Vagina (tissue), 2 donors: Measurements from ENCODE around the gene NSMCE1. TPM values are rescaled to one million over a fixed set of nuclear protein-coding genes. Genes with fewer than 3 reads are reported as not detected.

Experiments used
- DNase-seq, 2 donors: peaks; one replicate each; pipeline ENCODE4 v3.0.0-alpha.2; 2017; ENCODE audit errors: extremely low spot score in 2 of 2
- H3K27ac ChIP-seq: fragments of 200-600 bp; sonication (generic); one replicate; pipeline ENCODE4 v1.5.1; 2019
- H3K27me3 ChIP-seq: fragments of 200-600 bp; sonication (generic); one replicate; pipeline ENCODE4 v1.5.1; 2019
- H3K36me3 ChIP-seq, 2 donors: fragments of 200-600 bp; sonication (generic); one replicate each; pipeline ENCODE4 v1.5.1; 2017 to 2019
- H3K4me1 ChIP-seq: fragments of 200-600 bp; sonication (generic); one replicate; pipeline ENCODE4 v1.5.1; 2019
- H3K4me3 ChIP-seq, 2 donors: fragments of 200-600 bp; sonication (generic); 1 replicate in 1 of 2; 2 replicates in 1 of 2; pipeline ENCODE4 v1.5.1; 2016 to 2019
- H3K9me3 ChIP-seq: fragments of 200-600 bp; sonication (generic); one replicate; pipeline ENCODE4 v1.5.1; 2019
- POLR2A ChIP-seq, 2 donors: fragments of 450-650 bp; IDR thresholded peaks; one replicate each; pipeline ENCODE4 v1.6.1; 2017; ENCODE audit warnings: antibody characterized with exemption in 2 of 2, mild to moderate bottlenecking in 2 of 2, moderate library complexity in 2 of 2
- POLR2AphosphoS5 ChIP-seq, 2 donors: sonication (generic); formaldehyde crosslinking; IDR thresholded peaks; one replicate each; pipeline ENCODE4 v1.9.0; 2017; ENCODE audit warnings: antibody characterized with exemption in 2 of 2, mild to moderate bottlenecking in 2 of 2, low read depth in 1 of 2; ENCODE audit not compliant: insufficient read depth in 1 of 2
- intact Hi-C: fragments of 100-400 bp; cut with DNase I; formaldehyde crosslinking; loops from one replicate; pipeline ENCODE4 v1.15.1; 2023
- total RNA-seq: library from RNA; depleted of rRNA; stranded (reverse); fragments of >200 nt; gene quantifications from one replicate; pipeline ENCODE4 v1.2.3, GENCODE V29; 2016
- TF ChIP-seq, protein P1 (sequence below), 3 experiments: fragments of 450-650 bp in 2 of 3; fragments of 200-600 bp in 1 of 3; sonication (generic) in 1 of 3; IDR thresholded peaks; one replicate each; pipeline ENCODE4 v1.5.1; 2017 to 2019; ENCODE audit warnings: antibody characterized with exemption in 3 of 3, mild to moderate bottlenecking in 2 of 3, moderate library complexity in 2 of 3

Gene NSMCE1
- total RNA-seq, 1 donor from 2014 or later: 24.6 TPM

DNA sequence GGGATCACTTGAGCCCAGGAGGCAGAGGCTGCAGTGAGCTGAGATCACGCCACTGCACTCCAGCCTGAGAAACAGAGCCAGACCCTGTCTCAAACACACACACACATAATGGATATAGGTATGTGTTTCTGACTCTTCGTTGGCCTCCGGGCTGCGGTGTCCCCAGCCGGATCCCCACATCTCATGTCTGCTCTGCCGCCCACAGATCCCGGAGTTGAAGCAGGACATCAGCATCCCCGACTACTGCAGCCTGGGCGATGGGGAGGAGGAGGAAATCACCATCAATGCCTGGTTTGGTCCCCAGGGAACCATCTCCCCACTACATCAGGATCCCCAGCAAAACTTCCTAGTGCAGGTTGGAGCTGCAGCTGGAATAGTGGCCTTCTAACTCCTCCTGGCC is 49.8 kb downstream of the NSMCE1 start:
- Histone ChIP-seq H3K27ac (no peak overlapping the region), H3K9me3 (no peaks in the 10 kb centered on the region), H3K4me3 (no peak overlapping the region), H3K36me3 (peaks cover 0 to 10% of the 10 kb centered on the region in 2 donors), H3K4me1 (peaks cover 17% of the 10 kb centered on the region), H3K27me3 (no peaks in the 10 kb centered on the region)
- DNase-seq: no peak
- intact Hi-C loops: no loop called here
- no peak for TF ChIP-seq POLR2AphosphoS5 (IDR thresholded peaks at IDR 0.05; ENCODE audit: insufficient read depth in 1 of 2, low read depth in 1 of 2)
- TF ChIP-seq, protein P1, sequence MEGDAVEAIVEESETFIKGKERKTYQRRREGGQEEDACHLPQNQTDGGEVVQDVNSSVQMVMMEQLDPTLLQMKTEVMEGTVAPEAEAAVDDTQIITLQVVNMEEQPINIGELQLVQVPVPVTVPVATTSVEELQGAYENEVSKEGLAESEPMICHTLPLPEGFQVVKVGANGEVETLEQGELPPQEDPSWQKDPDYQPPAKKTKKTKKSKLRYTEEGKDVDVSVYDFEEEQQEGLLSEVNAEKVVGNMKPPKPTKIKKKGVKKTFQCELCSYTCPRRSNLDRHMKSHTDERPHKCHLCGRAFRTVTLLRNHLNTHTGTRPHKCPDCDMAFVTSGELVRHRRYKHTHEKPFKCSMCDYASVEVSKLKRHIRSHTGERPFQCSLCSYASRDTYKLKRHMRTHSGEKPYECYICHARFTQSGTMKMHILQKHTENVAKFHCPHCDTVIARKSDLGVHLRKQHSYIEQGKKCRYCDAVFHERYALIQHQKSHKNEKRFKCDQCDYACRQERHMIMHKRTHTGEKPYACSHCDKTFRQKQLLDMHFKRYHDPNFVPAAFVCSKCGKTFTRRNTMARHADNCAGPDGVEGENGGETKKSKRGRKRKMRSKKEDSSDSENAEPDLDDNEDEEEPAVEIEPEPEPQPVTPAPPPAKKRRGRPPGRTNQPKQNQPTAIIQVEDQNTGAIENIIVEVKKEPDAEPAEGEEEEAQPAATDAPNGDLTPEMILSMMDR (IDR thresholded peaks at IDR 0.05): no peak
- no peak for TF ChIP-seq POLR2A (IDR thresholded peaks at IDR 0.05)

DNA sequence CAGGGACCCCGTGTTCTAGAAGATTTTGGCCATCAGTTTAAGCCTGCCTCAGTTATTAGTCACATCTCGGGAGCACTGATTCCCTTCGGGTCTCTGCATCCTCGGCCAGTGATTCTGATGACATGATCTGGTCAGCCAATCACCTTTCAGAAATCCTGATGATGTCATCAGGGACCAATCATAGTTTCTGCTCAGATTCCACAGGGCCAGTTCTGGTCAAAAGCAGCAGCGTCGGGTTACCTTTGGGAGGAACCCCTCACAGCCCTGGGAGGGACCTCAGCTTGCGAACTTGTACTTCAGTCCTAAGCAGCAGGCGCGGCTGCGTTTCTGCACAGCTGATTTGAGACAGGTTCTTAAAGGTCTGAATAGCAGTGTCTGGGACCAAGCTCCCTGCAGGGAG is 51.3 kb downstream of the NSMCE1 start:
- Histone ChIP-seq H3K27me3 (no peaks in the 10 kb centered on the region), H3K9me3 (no peaks in the 10 kb centered on the region), H3K27ac (no peak overlapping the region), H3K4me3 (no peak overlapping the region), H3K4me1 (peaks cover 6% of the 10 kb centered on the region), H3K36me3 (peaks cover 0 to 10% of the 10 kb centered on the region in 2 donors)
- intact Hi-C loops: no loop called here
- DNase-seq: no peak
- TF ChIP-seq POLR2AphosphoS5 (IDR thresholded peaks at IDR 0.05; ENCODE audit: insufficient read depth in 1 of 2, low read depth in 1 of 2): no peak
- TF ChIP-seq POLR2A (IDR thresholded peaks at IDR 0.05): no peak
- TF ChIP-seq, protein P1 (IDR thresholded peaks at IDR 0.05): no peak

DNA sequence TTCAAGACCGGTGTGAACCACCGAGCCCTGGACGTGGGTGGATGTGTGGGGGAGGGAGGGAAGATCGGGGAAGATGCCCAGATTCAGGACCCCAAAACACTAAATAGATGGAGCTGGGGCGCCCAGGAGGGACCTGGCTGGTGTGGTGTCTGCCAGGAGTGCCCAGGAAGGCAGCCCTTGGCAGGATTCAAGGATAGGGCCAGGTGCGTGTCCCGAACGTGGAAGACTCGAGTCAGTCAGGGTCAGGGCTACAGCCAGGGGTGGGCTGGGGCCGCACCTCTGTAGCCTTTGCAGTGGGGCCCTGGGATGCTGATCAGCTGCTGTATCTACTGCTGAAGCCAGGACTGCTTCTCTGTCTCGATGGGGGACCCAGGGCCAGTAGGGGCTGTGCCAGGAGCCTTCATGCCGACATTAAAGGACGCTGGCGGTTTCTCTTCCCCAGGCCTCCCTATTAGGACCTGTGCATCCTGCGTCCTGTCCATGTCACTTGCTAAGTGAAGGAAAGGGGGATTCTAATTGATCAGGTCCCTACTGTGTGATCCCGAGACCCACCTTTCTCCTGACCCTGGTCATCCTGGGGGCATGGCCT is 52.2 kb downstream of the NSMCE1 start:
- peaks cover 0 to 10% of the 10 kb centered on the region in 2 donors for H3K36me3 ChIP-seq
- no peak for DNase-seq
- no peak overlapping the region for H3K27ac ChIP-seq
- no peaks in the 10 kb centered on the region for H3K27me3 ChIP-seq
- no peaks in the 10 kb centered on the region for H3K9me3 ChIP-seq
- intact Hi-C loops: no loop called here
- H3K4me3 ChIP-seq: no peak overlapping the region
- H3K4me1 ChIP-seq: no peaks in the 10 kb centered on the region
- TF ChIP-seq POLR2AphosphoS5 (IDR thresholded peaks at IDR 0.05; ENCODE audit: insufficient read depth in 1 of 2, low read depth in 1 of 2): no peak
- TF ChIP-seq, protein P1 (IDR thresholded peaks at IDR 0.05): no peak
- no peak for TF ChIP-seq POLR2A (IDR thresholded peaks at IDR 0.05)

DNA sequence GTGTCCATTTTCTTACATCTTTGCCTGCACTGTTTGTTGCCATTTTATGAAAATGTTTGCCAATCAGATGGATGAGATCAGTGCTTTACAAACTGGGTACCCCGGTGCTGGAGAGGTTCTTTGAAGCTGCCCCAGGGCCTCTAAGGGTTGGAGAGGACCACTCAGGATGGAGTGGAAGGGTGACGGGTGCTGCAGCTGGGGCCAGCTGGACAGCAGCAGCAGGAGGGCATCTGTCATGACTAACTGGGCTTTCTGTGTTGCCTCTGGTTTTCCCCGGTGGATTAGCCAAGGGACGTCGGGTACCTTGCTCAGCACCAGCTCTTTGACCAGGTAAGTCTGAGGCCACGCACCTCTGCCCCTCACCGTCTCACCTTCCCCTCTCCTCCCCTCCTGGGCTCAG is 52.9 kb downstream of the NSMCE1 start:
- intact Hi-C loops: no loop called here
- H3K4me3 ChIP-seq: no peak overlapping the region
- TF ChIP-seq POLR2AphosphoS5 (IDR thresholded peaks at IDR 0.05; ENCODE audit: insufficient read depth in 1 of 2, low read depth in 1 of 2): no peak
- no peak for TF ChIP-seq POLR2A (IDR thresholded peaks at IDR 0.05)
- TF ChIP-seq, protein P1 (IDR thresholded peaks at IDR 0.05): no peak
- H3K27me3 ChIP-seq: no peaks in the 10 kb centered on the region
- no peaks in the 10 kb centered on the region for H3K9me3 ChIP-seq
- H3K27ac ChIP-seq: no peak overlapping the region
- no peak for DNase-seq
- peaks cover 0 to 17% of the 10 kb centered on the region in 2 donors for H3K36me3 ChIP-seq
- no peaks in the 10 kb centered on the region for H3K4me1 ChIP-seq

DNA sequence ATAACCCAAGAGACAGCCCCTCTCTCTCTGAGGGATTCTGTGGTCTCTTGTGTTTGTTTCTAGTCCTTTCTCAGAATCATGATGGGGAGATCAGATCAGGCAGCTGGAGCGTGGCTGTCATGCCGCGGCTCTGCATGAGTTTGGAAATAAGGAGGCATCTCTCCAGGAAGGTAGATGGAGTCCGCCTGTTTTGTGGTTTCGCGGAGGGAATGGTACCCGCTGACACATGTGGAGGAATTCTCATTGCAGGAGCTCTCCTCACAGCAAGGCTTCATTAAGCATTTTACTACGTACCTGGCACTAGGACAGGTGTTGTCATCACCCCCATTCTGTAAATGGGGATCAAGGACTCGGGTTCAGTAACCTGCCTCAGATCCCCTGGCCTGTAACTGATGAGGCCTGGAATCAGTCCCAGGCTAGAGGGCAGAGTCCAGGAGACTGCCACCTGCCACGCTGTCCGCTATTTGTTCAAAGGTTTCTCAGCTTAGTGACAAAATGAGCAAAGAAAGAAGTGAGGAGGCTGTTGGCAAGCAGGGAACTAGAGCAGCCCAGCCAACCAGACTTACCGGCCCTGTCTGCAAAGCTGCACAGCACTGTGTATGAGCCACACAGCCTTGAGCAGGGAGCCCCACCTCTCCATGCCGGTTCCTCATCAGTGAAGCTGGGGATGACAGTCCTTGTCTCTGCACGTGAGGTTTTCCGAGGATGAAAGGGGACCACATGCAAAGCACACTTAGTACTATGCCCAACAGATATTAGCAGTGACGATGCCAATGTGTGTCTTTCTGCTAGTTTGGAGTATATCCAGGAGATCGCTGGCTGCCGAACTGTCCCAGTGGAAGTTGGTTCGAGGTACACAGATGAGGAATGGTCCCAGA is 54.2 kb downstream of the NSMCE1 start:
- TF ChIP-seq, protein P1 (IDR thresholded peaks at IDR 0.05): no peak
- no peak for TF ChIP-seq POLR2AphosphoS5 (IDR thresholded peaks at IDR 0.05; ENCODE audit: insufficient read depth in 1 of 2, low read depth in 1 of 2)
- no peak for TF ChIP-seq POLR2A (IDR thresholded peaks at IDR 0.05)
- no peaks in the 10 kb centered on the region for H3K4me1 ChIP-seq
- no peak overlapping the region for H3K4me3 ChIP-seq
- no peak for DNase-seq
- intact Hi-C loops: no loop called here
- no peaks in the 10 kb centered on the region for H3K9me3 ChIP-seq
- peaks cover 0 to 26% of the 10 kb centered on the region in 2 donors for H3K36me3 ChIP-seq
- H3K27me3 ChIP-seq: no peaks in the 10 kb centered on the region
- H3K27ac ChIP-seq: no peak overlapping the region
